Measurements from ENCODE around the gene AJM1.

GRCh38 chr9:136857166-136857565, 14.9 kb downstream of the AJM1 start:
- TF ChIP-seq CTCF (conservative IDR thresholded peaks at IDR 0.05; ENCODE audit: low read length) = no peak
- no peak for TF ChIP-seq EZH2phosphoT487 (IDR thresholded peaks at IDR 0.05; ENCODE audit: borderline replicate concordance, low read depth, low read length)

Data from OCI-LY7 (cell line).